ENCODE results near the gene RYR1.

GRCh38 chr19:38488096-38488495 lies 54.6 kb downstream of the RYR1 start:
- TF ChIP-seq YY1 (IDR thresholded peaks at IDR 0.05; ENCODE audit: insufficient read depth, insufficient read length), result no peak
- TF ChIP-seq SUZ12 (IDR thresholded peaks at IDR 0.05; ENCODE audit: extremely low read depth, insufficient read depth, insufficient read length), result no peak
- TF ChIP-seq ZNF274 (IDR thresholded peaks at IDR 0.05; ENCODE audit: low read depth, low read length), result no peak

Measured in NT2/D1 (cell line).